ENCODE data around the gene DNAJC4. TPM values are rescaled to one million over a fixed set of nuclear protein-coding genes. Genes with fewer than 3 reads are reported as not detected.

The DNAJC4 gene
- total and polyA plus RNA-seq, 2 of the 8 experiments (the other 6 are each of a cell fraction or from before 2014, with no cell fraction given) = 14.6 to 31.0 TPM

DNA sequence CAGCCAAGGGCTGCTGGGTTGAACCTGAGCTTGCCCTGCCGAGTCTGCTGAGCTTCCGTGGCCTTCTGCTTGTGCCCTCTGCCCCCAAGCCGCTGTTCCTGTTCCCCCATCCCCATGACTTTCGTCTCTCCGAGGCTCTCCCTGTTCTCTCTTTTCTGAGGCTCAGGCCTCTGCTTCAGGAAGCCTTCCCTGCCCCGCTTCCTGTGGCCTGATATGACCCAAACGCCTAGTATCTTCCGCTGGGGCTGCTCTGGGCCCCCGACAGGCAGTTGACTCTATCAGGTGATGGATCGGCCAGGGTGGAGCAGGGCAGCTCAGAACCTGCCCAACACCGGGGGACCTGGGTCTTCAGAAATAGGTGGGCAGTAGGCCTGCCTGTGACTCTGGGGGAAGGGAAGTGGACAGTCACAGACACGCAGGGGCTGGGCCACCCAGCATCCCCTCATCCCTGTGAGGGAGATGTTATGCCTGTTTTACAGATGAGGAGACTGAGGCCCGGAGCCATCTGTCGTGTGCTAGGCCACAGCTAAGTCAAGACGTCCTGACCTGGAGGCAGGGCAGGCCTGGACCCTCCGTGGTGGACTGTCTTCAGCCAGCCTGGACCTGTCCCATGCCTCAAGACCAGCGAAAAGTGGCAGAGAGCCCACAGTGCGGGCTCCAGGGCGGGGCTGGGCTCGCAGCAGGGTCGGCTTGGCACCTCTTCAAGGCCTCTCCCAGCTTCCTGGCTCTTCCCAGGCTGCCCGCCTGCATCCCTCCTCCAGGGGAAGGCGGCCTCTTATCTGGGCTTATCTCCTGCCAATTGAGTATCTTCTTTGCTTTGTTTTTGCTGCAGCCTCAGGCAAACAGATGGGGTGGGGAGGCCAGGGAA lies 37.9 kb downstream of the DNAJC4 start:
- H3K27me3 ChIP-seq (replicated peaks in 1 of 4; ENCODE audit: control insufficient read depth in 3 of 4, extremely low read depth in 1 of 4, insufficient read depth in 3 of 4, low read length in 3 of 4) = no peaks in the 10 kb centered on the region
- POLR2A ChIA-PET (ENCODE audit: partially characterized antibody) = interaction anchor here (0.7 to 11.9 kb wide), 18 partner anchors 9 to 1417 kb away, joined by 3 to 352 read pairs (median 7); partner anchors contain the start of genes BAD, ESRRA, FERMT3 and FKBP2

More for the DNA sequence above, 37.9 kb downstream of the DNAJC4 start:
- Histone ChIP-seq H2BK120ac (replicated peaks; ENCODE audit: low read depth, low read length) (no peak overlapping the region), H3K9me3 (ENCODE audit: insufficient read depth in 2 of 2, low read depth in 1 of 2, low read length in 1 of 2) (no peaks in the 10 kb centered on the region), H3K36me3 (ENCODE audit: control insufficient read depth in 2 of 4, insufficient read depth in 4 of 4, low read length in 3 of 4) (peaks cover 9 to 32% (median 15%) of the 10 kb centered on the region in 4 experiments), H2BK20ac (ENCODE audit: low read length) (no peak overlapping the region), H3K23ac (ENCODE audit: insufficient read length) (no peak overlapping the region), H3K4ac (replicated peaks; ENCODE audit: insufficient read length, low read depth, low read length) (peak overlapping the region; percentile 60), H3K4me2 (ENCODE audit: insufficient read depth in 1 of 2, low read depth in 2 of 2, low read length in 2 of 2) (peak overlapping the region; percentile 80 to 86), H3K4me1 (replicated peaks in 1 of 4; ENCODE audit: control insufficient read depth in 3 of 4, insufficient read depth in 4 of 4, low read length in 3 of 4) (peaks cover 0 to 11% (median 5%) of the 10 kb centered on the region in 4 experiments; a peak in 5 of 7 replicates), H4K5ac (ENCODE audit: insufficient read length, low read depth, low read length) (no peak overlapping the region), H4K8ac (ENCODE audit: extremely low read depth, insufficient read depth, low read length) (no peak overlapping the region), H3K23me2 (ENCODE audit: low read depth, low read length) (peaks cover 4% of the 10 kb centered on the region), H2BK12ac (ENCODE audit: low read depth, low read length) (no peak overlapping the region), H2BK15ac (ENCODE audit: low read length) (0 out of 2 replicates have a peak overlapping the region, but pooled peaks have one; percentile 20), H3K27ac (ENCODE audit: low read depth, low read length) (peak overlapping the region; percentile 13; the same call in 1 of the 2 replicates), H3K56ac (replicated peaks; ENCODE audit: insufficient read length, low read depth, low read length) (no peak overlapping the region), H4K20me1 (replicated peaks in 1 of 2; ENCODE audit: control insufficient read depth in 1 of 2, insufficient read depth in 2 of 2, low read length in 2 of 2) (peaks cover 4 to 5% of the 10 kb centered on the region in 2 experiments), H2AFZ (ENCODE audit: low read length) (no peak overlapping the region), H4K91ac (replicated peaks; ENCODE audit: insufficient read length, low read length) (no peak overlapping the region), H3K9ac (replicated peaks in 1 of 4; ENCODE audit: extremely low read depth in 1 of 4, low read depth in 3 of 4, low read length in 3 of 4) (peak overlapping the region in 2 of 4 experiments; percentile 72 to 74; a peak in 3 of 7 replicates), H3K79me1 (ENCODE audit: low read depth, low read length) (no peaks in the 10 kb centered on the region; the same call in 1 of the 2 replicates), H3K14ac (ENCODE audit: insufficient read length) (no peak overlapping the region), H2BK5ac (ENCODE audit: low read depth, low read length) (peak overlapping the region; percentile 81; the same call in 1 of the 2 replicates), H2AK5ac (ENCODE audit: low read depth, low read length) (no peak overlapping the region), H3K79me2 (ENCODE audit: control insufficient read depth in 1 of 2, insufficient read depth in 2 of 2, low read length in 2 of 2) (0 out of 4 replicates have a peak, but pooled peaks cover 0 to 4% of the 10 kb centered on the region in 2 experiments), H3K4me3 (ENCODE audit: extremely low read depth in 1 of 4, insufficient read depth in 2 of 4, low read depth in 3 of 4, low read length in 4 of 4) (peak overlapping the region; percentile 70 to 82 (median 80)), H3K18ac (ENCODE audit: extremely low read depth, low read length) (no peak overlapping the region; the same call in 1 of the 2 replicates)
- DNase-seq (ENCODE audit: low read depth in 1 of 2, low spot score in 2 of 2) (no peak), FAIRE-seq (no peak)
- TF ChIP-seq POLR2AphosphoS5 (IDR thresholded peaks at IDR 0.05; ENCODE audit: low read depth, low read length) (peak; percentile 52), SIN3A (conservative IDR thresholded peaks at IDR 0.05 in 1 of 2, IDR thresholded peaks at IDR 0.05 in 1 of 2; ENCODE audit: low read depth in 1 of 2, low read length in 2 of 2) (no peak), RNF2 (IDR thresholded peaks at IDR 0.05; ENCODE audit: borderline replicate concordance, low read depth, low read length, missing control alignments, poor library complexity, severe bottlenecking) (no peak), TAF1 (IDR thresholded peaks at IDR 0.05; ENCODE audit: low read depth, low read length) (no peak), SIRT6 (IDR thresholded peaks at IDR 0.05; ENCODE audit: low read length) (no peak), SP1 (IDR thresholded peaks at IDR 0.05; ENCODE audit: low read depth, low read length) (no peak)
- TF ChIP-seq, protein P1, sequence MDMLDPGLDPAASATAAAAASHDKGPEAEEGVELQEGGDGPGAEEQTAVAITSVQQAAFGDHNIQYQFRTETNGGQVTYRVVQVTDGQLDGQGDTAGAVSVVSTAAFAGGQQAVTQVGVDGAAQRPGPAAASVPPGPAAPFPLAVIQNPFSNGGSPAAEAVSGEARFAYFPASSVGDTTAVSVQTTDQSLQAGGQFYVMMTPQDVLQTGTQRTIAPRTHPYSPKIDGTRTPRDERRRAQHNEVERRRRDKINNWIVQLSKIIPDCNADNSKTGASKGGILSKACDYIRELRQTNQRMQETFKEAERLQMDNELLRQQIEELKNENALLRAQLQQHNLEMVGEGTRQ (IDR thresholded peaks at IDR 0.05; ENCODE audit: low read length) = no peak
- TF ChIP-seq, protein P2, sequence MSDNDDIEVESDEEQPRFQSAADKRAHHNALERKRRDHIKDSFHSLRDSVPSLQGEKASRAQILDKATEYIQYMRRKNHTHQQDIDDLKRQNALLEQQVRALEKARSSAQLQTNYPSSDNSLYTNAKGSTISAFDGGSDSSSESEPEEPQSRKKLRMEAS (IDR thresholded peaks at IDR 0.05) = no peak
- 92% methylated on average over 22 of the region's 23 CpGs; no CpG with 5 or more reads in 1 of the 2 experiments for WGBS, 2 experiments (ENCODE audit: extremely low coverage in 1 of 2, insufficient coverage in 1 of 2, insufficient read length in 1 of 2, insufficient replicate concordance in 2 of 2, low coverage in 1 of 2, low lambda C conversion rate in 2 of 2, missing lambda C conversion rate in 1 of 2)
- CTCF ChIA-PET (ENCODE audit: partially characterized antibody) = interaction anchor here (0.5 to 13.7 kb wide), 17 partner anchors 12 to 1880 kb away, joined by 3 to 168 read pairs (median 4); partner anchors contain the start of genes BAD, CATSPERZ, ESRRA and NUDT22

All from H1 (cell line).